Mesodermal cell (in vitro differentiated cells): Measurements from ENCODE around the gene DTX4.

Source experiments
- H3K27ac ChIP-seq: 2 replicates; pipeline ENCODE4 v1.7.0; 2013; ENCODE audit warnings: mild to moderate bottlenecking, low read depth, low read length, moderate library complexity; ENCODE audit not compliant: severe bottlenecking
- H3K36me3 ChIP-seq: 2 replicates; pipeline ENCODE4 v1.7.1; 2013; ENCODE audit warnings: mild to moderate bottlenecking, low read length, moderate library complexity; ENCODE audit not compliant: control insufficient read depth, insufficient read depth
- H3K4me1 ChIP-seq: one replicate; pipeline ENCODE4 v1.7.1; 2013; ENCODE audit warnings: mild to moderate bottlenecking, low read length; ENCODE audit not compliant: insufficient read depth, control insufficient read depth, poor library complexity, severe bottlenecking
- H3K4me3 ChIP-seq: 2 replicates; pipeline ENCODE4 v1.7.0; 2013; ENCODE audit warnings: low read length, control low read depth, mild to moderate bottlenecking; ENCODE audit not compliant: insufficient read depth, poor library complexity, severe bottlenecking; ENCODE audit errors: extremely low read depth
- H3K9me3 ChIP-seq: 2 replicates; pipeline ENCODE4 v1.7.1; 2013; ENCODE audit warnings: mild to moderate bottlenecking, low read length, moderate library complexity; ENCODE audit not compliant: control insufficient read depth
- WGBS, 2 experiments: methylation state at CpG; one replicate each; pipeline ENCODE4 v1.1.5; 2013; ENCODE audit warnings: missing lambda C conversion rate in 2 of 2; ENCODE audit not compliant: insufficient coverage in 2 of 2; 5-methylcytosine and 5-hydroxymethylcytosine counted together

DTX4 gene

GRCh38 chr11:59144579-59145345, 27.2 kb upstream of the DTX4 start:
- Histone ChIP-seq H3K36me3 (no peaks in the 10 kb centered on the region), H3K9me3 (no peaks in the 10 kb centered on the region), H3K4me1 (no peaks in the 10 kb centered on the region), H3K4me3 (peak overlapping the region; percentile 21), H3K27ac (no peak overlapping the region)
- 8 to 10% methylated on average over 20 to 36 of the region's 39 CpGs for WGBS, 2 experiments

DNA sequence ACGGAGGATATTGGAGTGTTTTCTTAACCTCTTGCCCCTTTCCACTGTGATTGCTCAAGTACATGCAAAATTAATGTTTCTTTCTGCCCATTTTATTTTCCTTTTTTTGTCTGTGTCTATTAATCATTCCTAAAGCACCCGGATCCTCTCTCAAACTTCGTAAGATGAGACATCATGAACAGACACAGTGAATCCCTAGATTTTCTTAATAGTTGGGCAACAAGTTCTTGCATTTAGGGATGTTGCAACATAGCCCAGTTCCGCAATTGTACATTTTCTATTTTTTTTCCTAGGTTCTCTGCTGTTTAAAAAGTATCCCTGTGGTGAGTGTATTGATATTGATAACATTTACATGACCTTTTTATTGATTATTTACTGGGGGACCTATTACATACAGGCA, 26.4 kb upstream of the DTX4 start:
- Histone ChIP-seq H3K36me3 (no peaks in the 10 kb centered on the region), H3K4me3 (no peak overlapping the region), H3K27ac (no peak overlapping the region), H3K4me1 (no peaks in the 10 kb centered on the region), H3K9me3 (no peaks in the 10 kb centered on the region)
- WGBS, 2 experiments = 92% methylated on average over 2 of the region's 4 CpGs; no CpG with 5 or more reads in 1 of the 2 experiments

GRCh38 chr11:59151761-59152160, 20.2 kb upstream of the DTX4 start:
- WGBS, 2 experiments = 67 to 91% methylated on average over 1 of the region's 1 CpG
- no peak overlapping the region for H3K4me3 ChIP-seq
- H3K4me1 ChIP-seq = no peaks in the 10 kb centered on the region
- H3K9me3 ChIP-seq = no peaks in the 10 kb centered on the region
- H3K36me3 ChIP-seq = no peaks in the 10 kb centered on the region
- H3K27ac ChIP-seq = no peak overlapping the region

DNA sequence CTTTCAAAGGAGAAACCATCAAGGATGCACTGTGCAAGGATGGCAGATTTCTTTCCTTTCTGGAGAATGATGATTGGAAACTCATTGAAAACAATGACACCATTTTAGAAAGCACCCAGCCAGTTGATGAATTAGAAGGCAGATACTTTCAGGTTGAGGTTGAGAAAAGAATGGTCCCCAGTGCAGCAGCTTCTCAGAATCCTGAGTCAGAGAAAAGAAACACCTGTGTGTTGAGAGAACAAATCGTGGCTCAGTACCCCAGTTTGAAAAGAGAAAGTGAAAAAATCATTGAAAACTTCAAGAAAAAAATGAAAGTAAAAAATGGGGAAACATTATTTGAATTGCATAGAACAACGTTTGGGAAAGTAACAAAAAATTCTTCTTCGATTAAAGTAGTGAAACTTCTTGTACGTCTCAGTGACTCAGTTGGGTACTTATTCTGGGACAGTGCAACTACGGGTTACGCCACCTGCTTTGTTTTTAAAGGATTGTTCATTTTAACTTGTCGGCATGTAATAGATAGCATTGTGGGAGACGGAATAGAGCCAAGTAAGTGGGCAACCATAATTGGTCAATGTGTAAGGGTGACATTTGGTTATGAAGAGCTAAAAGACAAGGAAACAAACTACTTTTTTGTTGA, 19.5 kb upstream of the DTX4 start:
- Histone ChIP-seq H3K27ac (no peak overlapping the region), H3K9me3 (no peaks in the 10 kb centered on the region), H3K36me3 (no peaks in the 10 kb centered on the region), H3K4me1 (no peaks in the 10 kb centered on the region), H3K4me3 (no peak overlapping the region)
- WGBS, 2 experiments = 89 to 91% methylated on average over 7 to 8 of the region's 8 CpGs

GRCh38 chr11:59154610-59155009, 17.3 kb upstream of the DTX4 start:
- Histone ChIP-seq H3K4me3 (no peak overlapping the region), H3K9me3 (no peaks in the 10 kb centered on the region), H3K4me1 (no peaks in the 10 kb centered on the region), H3K27ac (no peak overlapping the region), H3K36me3 (no peaks in the 10 kb centered on the region)
- 70 to 83% methylated on average over 2 of the region's 5 CpGs for WGBS, 2 experiments

DNA sequence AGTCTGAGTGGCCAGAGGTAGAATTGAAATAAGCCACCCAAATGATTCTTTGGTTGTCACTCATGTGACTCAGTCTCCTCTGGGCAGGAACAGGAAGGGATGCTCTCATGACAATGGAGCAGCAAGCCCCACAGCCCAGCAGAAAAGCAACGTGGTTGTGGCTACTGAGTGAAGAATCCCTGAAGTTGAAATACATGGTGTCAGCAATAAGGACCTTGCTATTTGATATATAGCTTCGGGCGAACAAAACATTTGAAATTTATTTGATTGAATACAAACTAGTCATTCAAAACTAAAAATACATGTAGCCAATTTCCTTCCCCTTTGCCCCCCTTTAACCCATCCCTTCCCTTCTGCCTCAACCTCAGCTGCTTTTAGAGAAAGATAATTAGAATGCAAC, 14.5 kb upstream of the DTX4 start:
- H3K27ac ChIP-seq = no peak overlapping the region
- no peaks in the 10 kb centered on the region for H3K36me3 ChIP-seq
- H3K9me3 ChIP-seq = no peaks in the 10 kb centered on the region
- no peak overlapping the region for H3K4me3 ChIP-seq
- 70% methylated on average over 3 of the region's 3 CpGs; no CpG with 5 or more reads in 1 of the 2 experiments for WGBS, 2 experiments
- no peaks in the 10 kb centered on the region for H3K4me1 ChIP-seq

GRCh38 chr11:59158206-59159068, 13.5 kb upstream of the DTX4 start:
- Histone ChIP-seq H3K27ac (no peak overlapping the region), H3K9me3 (no peaks in the 10 kb centered on the region), H3K36me3 (no peaks in the 10 kb centered on the region), H3K4me3 (no peak overlapping the region), H3K4me1 (no peaks in the 10 kb centered on the region)
- WGBS, 2 experiments = 56 to 65% methylated on average over 6 to 7 of the region's 8 CpGs

- Histone ChIP-seq H3K27ac (no peak overlapping the region), H3K4me1 (no peaks in the 10 kb centered on the region), H3K36me3 (no peaks in the 10 kb centered on the region), H3K9me3 (no peaks in the 10 kb centered on the region), H3K4me3 (no peak overlapping the region)
- WGBS, 2 experiments = 67 to 100% methylated on average over 1 of the region's 3 CpGs
Measured at GRCh38 chr11:59164028-59164427, 7.9 kb upstream of the DTX4 start.

DNA sequence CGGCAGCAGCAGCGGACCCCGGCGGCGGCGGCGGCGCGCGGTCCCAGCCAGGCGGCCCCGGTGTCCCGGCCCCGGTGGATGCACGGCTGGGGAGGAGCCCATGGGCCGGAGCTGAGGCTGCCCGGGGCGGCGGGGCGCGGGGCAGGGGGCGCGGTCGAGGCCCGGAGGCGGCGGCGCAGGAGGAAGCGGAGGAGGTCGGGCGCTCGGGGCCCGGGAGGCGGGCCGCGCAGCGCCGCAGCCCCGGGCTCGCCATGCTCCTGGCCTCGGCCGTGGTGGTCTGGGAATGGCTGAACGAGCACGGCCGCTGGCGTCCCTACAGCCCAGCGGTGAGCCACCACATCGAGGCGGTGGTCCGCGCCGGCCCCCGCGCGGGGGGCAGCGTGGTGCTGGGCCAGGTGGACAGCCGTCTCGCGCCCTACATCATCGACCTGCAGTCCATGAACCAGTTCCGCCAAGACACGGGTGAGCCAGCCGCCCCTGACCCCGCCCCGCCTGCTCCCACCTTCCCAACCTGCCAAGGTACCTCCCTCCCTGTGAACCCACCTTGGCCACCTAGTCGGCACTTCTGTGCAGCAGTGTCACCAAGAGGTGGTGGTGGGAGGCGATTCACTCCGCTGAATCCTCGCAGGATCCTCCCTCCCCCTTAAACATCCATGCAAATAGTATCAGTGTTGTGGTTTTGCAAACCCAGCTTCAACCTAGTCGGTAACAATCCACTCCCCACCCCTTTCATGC, 580 bp downstream of the DTX4 start:
- WGBS, 2 experiments = 0% methylated on average over 37 to 48 of the region's 70 CpGs
- Histone ChIP-seq H3K4me1 (peaks cover 18% of the 10 kb centered on the region), H3K9me3 (no peaks in the 10 kb centered on the region), H3K4me3 (peak overlapping the region; percentile 57), H3K27ac (peak overlapping the region; percentile 75), H3K36me3 (peaks cover 3% of the 10 kb centered on the region)
